Measurements from ENCODE around the gene TNRC6A.

The TNRC6A gene

GRCh38 chr16:24755201-24755874 is 25.9 kb downstream of the TNRC6A start:
- Histone ChIP-seq H3K27ac (ENCODE audit: low read length) (no peak overlapping the region), H3K4me3 (ENCODE audit: low read length) (no peak overlapping the region), H3K27me3 (ENCODE audit: low read depth, low read length) (no peaks in the 10 kb centered on the region), H2AFZ (ENCODE audit: low read depth, low read length) (no peak overlapping the region), H3K9ac (ENCODE audit: low read length) (no peak overlapping the region), H3K4me1 (ENCODE audit: low read length) (no peaks in the 10 kb centered on the region), H3K36me3 (replicated peaks; ENCODE audit: low read depth, low read length) (no peaks in the 10 kb centered on the region), H3K9me3 (ENCODE audit: insufficient read depth, low read length) (no peaks in the 10 kb centered on the region), H3K79me2 (ENCODE audit: low read length) (peaks cover 61% of the 10 kb centered on the region), H4K20me1 (ENCODE audit: insufficient read depth, low read length) (peaks cover 68% of the 10 kb centered on the region), H3K4me2 (ENCODE audit: low read length) (no peak overlapping the region)
- TF ChIP-seq CTCF (IDR thresholded peaks at IDR 0.05; ENCODE audit: low read depth, low read length) (no peak), EZH2phosphoT487 (IDR thresholded peaks at IDR 0.05; ENCODE audit: low read depth) (no peak)

DNA sequence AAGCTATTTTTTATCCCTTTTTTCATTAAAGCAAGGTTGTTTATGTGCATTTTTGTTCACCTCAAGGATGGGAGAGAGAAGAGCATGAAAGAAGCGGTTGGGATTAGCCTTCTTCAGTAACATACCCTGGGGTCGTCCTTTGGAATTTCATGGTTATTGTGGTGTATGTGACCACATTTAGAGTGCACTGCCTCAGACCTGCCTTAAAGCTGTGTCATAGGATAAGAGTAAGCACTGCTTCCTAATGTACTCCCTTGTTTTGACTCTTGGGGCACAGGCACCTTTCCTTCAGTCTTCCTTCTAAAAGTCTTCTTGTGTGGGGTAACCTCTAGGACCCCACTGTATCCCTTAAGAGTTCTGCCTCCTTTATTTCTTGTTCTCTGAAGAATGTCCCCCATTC is 28.9 kb downstream of the TNRC6A start:
- Histone ChIP-seq H3K36me3 (replicated peaks; ENCODE audit: low read depth, low read length) (peaks cover 10% of the 10 kb centered on the region), H2AFZ (ENCODE audit: low read depth, low read length) (no peak overlapping the region), H3K4me1 (ENCODE audit: low read length) (no peaks in the 10 kb centered on the region), H3K9ac (ENCODE audit: low read length) (no peak overlapping the region), H3K4me2 (ENCODE audit: low read length) (no peak overlapping the region), H3K27ac (ENCODE audit: low read length) (no peak overlapping the region), H3K27me3 (ENCODE audit: low read depth, low read length) (no peaks in the 10 kb centered on the region), H3K9me3 (ENCODE audit: insufficient read depth, low read length) (no peaks in the 10 kb centered on the region), H4K20me1 (ENCODE audit: insufficient read depth, low read length) (peaks cover 51% of the 10 kb centered on the region), H3K4me3 (ENCODE audit: low read length) (no peak overlapping the region), H3K79me2 (ENCODE audit: low read length) (peaks cover 43% of the 10 kb centered on the region)
- TF ChIP-seq EZH2phosphoT487 (IDR thresholded peaks at IDR 0.05; ENCODE audit: low read depth): no peak

- Histone ChIP-seq H3K9ac (ENCODE audit: low read length) (no peak overlapping the region), H3K9me3 (ENCODE audit: insufficient read depth, low read length) (no peaks in the 10 kb centered on the region), H3K4me1 (ENCODE audit: low read length) (no peaks in the 10 kb centered on the region), H2AFZ (ENCODE audit: low read depth, low read length) (no peak overlapping the region), H3K79me2 (ENCODE audit: low read length) (peaks cover 41% of the 10 kb centered on the region), H3K27me3 (ENCODE audit: low read depth, low read length) (no peaks in the 10 kb centered on the region), H3K36me3 (replicated peaks; ENCODE audit: low read depth, low read length) (peaks cover 10% of the 10 kb centered on the region), H3K4me3 (ENCODE audit: low read length) (no peak overlapping the region), H3K4me2 (ENCODE audit: low read length) (no peak overlapping the region), H4K20me1 (ENCODE audit: insufficient read depth, low read length) (peaks cover 49% of the 10 kb centered on the region), H3K27ac (ENCODE audit: low read length) (no peak overlapping the region)
- TF ChIP-seq EZH2phosphoT487 (IDR thresholded peaks at IDR 0.05; ENCODE audit: low read depth): no peak
- no peak for TF ChIP-seq CTCF (IDR thresholded peaks at IDR 0.05; ENCODE audit: low read depth, low read length)
Observed at GRCh38 chr16:24759006-24759405, 29.6 kb downstream of the TNRC6A start.

GRCh38 chr16:24761526-24761925 is 32.1 kb downstream of the TNRC6A start:
- Histone ChIP-seq H3K79me2 (ENCODE audit: low read length) (peaks cover 20% of the 10 kb centered on the region), H3K4me2 (ENCODE audit: low read length) (no peak overlapping the region), H3K27me3 (ENCODE audit: low read depth, low read length) (no peaks in the 10 kb centered on the region), H3K9ac (ENCODE audit: low read length) (no peak overlapping the region), H3K27ac (ENCODE audit: low read length) (no peak overlapping the region), H3K9me3 (ENCODE audit: insufficient read depth, low read length) (no peaks in the 10 kb centered on the region), H3K4me3 (ENCODE audit: low read length) (no peak overlapping the region), H3K36me3 (replicated peaks; ENCODE audit: low read depth, low read length) (peaks cover 10% of the 10 kb centered on the region), H4K20me1 (ENCODE audit: insufficient read depth, low read length) (peaks cover 33% of the 10 kb centered on the region; the same call in 1 of the 2 replicates), H3K4me1 (ENCODE audit: low read length) (no peaks in the 10 kb centered on the region), H2AFZ (ENCODE audit: low read depth, low read length) (no peak overlapping the region)
- TF ChIP-seq CTCF (IDR thresholded peaks at IDR 0.05; ENCODE audit: low read depth, low read length): no peak
